ENCODE results near the gene IL18RAP. TPM values are rescaled to one million over a fixed set of nuclear protein-coding genes. Genes with fewer than 3 reads are reported as not detected.
A peak's percentile ranks its signal among the peaks of the same experiment; 100 is the strongest.

The IL18RAP gene, protein sequence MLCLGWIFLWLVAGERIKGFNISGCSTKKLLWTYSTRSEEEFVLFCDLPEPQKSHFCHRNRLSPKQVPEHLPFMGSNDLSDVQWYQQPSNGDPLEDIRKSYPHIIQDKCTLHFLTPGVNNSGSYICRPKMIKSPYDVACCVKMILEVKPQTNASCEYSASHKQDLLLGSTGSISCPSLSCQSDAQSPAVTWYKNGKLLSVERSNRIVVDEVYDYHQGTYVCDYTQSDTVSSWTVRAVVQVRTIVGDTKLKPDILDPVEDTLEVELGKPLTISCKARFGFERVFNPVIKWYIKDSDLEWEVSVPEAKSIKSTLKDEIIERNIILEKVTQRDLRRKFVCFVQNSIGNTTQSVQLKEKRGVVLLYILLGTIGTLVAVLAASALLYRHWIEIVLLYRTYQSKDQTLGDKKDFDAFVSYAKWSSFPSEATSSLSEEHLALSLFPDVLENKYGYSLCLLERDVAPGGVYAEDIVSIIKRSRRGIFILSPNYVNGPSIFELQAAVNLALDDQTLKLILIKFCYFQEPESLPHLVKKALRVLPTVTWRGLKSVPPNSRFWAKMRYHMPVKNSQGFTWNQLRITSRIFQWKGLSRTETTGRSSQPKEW
- total RNA-seq (2014; rRNA removed; shearing (Covaris generic)), result 1.2 and 1.3 TPM in 2 replicates
- 0.68 and 1.9 TPM in 2 replicates for polyA plus RNA-seq (2014; cell fraction: nucleus; rRNA removed)

DNA sequence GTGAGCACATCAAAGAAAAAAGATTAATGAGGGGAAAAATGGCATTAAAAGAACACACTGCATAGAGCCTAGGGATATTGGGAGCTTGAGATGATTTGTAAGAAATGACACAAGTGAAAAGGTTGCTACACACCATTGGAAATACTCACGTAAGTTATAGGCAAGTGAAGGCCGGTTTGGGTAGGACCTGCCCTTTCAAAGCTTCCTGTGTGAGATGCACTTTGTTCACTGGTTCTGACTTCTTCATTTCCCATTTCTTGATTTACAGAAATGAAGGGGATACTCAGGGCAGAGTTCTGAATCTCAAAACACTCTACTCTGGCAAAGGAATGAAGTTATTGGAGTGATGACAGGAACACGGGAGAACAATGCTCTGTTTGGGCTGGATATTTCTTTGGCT is at the start of gene IL18RAP:
TSS of gene IL18RAP (plus strand) at position 251 of the 400 bp plus-strand sequence. CDS start at position 369, 118 bp downstream.
- no peak for DNase-seq (ENCODE audit: extremely low read depth, low read depth)

DNA sequence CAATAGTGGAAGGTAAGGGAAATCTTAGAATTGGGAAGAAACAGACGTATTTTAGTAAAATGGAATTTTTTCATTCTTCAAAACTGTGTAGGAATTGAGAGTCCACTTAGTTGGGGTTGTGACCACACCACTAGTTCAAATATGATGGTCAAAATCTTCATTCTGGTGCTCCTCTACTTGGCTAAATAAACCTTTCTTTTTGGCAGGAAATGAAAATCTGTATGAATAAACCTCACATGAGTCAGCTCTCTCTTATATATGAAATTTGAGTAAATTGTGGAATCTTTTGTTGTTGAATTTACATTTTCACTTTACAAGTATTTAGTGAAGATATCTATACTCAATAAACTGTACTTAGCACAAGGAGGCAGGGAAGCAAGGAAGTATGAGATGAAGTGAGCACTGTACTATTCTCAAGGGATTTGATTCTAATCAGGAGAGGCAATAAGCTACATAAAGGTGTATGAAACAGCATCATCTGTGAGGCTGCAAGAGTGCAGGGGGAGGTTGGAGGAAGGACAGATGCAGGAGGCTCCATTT is 46.8 kb upstream of the IL18RAP start:
- DNase-seq (ENCODE audit: extremely low read depth, low read depth), result no peak

DNA sequence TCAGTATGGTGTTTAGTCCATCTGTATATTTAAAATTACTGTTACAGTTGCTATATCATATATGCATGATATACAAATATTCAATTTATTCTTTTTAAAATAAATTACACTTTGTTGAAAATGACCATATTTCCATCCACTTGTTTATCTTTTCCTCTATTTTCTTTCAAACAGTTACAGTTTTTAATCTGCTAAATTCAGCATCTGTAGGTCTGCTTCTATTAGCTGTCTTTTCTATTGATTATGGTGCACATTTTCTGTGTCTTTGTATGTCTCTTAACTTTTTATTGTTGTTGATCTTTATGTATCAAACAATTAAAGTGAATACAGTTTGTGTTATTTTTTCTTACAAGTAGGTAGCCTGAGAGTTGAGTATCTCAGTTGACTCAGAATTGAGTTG is 39.2 kb upstream of the IL18RAP start:
- DNase-seq (ENCODE audit: extremely low read depth, low read depth), result no peak

DNA sequence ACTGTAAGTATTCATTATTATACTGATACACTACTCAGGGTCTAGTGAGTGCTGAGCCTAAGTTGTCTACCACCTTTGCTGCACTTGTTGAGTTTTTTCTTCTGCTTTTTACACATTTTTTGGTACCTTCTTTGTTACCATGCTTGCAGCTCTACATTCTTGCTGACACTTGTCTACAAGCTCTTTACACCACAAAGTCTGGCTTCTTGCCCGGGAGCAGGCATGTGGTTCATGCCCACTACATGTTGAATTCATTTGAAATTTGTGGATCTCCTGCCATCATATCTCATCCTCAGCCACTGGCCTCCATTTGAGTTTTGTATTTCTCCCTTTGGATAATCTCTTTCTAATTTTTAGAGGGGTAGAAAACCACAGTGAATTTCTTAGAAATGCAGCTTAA is 37.4 kb upstream of the IL18RAP start:
- no peak for DNase-seq (ENCODE audit: extremely low read depth, low read depth)

DNA sequence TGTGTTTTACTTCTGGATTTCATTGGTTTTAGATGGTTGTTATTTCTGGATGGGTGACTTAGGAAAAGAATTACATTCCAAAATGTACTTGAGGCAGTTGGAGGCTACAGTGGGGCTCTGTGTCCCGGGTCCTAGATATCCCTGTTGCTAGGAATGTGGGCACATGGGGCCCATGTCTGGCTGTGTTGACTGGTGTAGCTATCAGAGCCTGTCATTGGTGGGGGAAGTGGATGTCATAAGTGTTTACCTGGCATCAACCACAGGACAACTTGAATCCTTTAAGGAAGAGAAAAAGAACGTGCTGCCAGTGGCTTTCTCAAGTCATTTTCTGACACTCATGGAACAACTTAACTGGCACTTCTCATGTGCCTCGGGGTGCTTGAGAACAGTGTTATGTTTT is 37.0 kb upstream of the IL18RAP start:
- no peak for DNase-seq (ENCODE audit: extremely low read depth, low read depth)

DNA sequence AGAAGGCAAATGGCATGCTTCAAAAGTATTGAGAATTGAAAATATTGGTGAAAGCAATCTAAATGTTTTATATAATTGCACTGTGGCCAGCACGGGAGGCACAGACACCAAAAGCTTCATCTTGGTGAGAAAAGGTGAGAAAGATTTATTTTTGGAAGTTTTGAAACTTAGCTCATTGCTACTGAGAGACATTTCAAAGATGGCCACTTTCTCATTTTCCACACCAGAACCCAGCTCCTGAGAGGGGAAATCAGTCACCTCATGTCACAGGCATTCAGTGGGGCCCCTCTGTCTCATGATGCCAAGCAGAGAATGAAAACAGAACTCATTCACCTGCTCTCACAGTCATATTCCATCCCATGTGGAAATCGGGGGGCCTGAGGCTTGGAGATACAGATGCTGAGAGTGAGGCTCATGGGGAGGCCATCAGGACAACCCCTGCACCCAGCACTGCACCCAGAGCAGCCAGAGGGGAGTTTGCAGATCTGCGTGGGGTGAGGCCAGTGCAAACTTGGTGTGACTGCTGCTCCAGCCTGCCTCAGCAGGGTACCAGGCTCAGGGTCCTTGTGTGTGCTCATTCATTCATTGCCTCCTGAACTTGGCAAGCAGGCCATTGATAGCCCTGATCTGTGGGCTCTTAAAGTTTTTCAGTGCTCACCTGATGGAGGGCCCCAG is 36.0 kb upstream of the IL18RAP start:
- no peak for DNase-seq (ENCODE audit: extremely low read depth, low read depth)

DNA sequence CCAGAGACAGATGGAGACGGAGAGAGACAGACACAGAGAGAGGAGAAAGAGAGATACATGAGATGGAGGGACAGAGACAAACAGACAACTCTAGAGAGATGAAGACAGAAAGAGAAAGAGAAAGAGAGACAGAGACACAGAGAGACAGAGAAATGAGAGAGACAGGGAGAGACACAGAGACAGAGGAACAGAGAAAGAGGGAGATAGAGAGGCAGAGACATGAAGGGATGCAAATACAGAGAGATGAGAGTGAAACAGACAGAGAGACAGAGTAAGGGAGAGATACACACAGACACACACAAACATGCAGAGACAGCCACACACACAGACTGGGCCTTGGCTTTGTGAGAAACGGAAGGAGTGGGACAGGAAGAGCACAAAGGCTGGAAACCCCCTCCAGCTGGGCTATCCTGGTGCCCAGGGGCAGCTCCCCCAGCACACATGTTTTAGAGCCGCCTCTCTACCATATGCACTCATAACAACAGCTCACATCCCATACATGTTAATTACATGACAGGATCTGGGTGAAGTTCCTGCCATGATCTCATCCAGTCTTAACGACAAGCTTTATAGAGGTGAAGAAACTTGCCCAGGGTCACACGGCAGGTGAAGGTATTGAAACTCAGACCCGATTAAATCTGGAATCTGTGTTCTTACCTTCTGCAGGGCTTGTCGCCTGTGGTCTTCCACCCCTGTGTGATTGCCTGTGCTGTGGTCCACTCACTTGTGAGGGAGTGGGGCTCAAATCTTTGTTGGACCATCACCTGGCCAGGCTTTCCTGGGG is 35.0 kb upstream of the IL18RAP start:
- DNase-seq (ENCODE audit: extremely low read depth, low read depth), result no peak

DNA sequence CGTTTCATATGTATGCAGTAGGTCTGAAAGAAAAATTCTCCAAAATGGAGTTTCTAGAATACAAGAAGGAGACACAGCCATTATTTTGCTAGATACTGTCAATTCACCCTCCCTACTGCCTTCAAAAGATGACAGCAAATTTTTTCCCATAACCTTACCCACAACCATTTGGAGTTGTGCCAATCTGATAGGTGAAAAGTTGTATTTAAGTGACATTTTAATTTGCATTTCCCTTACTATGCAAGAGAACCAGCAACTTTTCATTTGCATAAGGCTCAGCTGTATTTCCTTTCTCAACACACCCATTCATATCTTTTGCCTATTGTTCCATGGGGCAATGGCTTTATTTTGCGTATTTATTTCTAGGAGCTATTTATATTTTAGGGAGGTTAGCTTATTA is 31.4 kb upstream of the IL18RAP start:
- no peak for DNase-seq (ENCODE audit: extremely low read depth, low read depth)

DNA sequence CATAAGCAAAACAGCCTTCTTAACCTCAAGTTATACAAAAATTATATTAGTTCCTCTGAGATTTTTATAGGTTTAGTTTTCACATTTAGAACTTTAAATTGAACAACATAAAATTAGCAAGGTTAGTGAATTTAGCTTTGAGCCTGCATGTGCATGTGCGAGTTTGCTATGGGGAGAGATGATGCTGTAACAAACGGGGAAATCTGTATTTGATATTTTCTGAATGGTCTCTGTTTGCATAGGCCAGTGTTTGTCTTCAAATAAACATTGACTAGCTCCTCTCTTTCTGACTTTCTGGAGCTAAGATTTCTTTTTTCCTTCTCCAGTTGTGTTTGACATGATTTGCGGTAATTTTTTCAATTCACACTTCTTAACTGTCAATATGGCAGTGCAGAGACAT is 30.9 kb upstream of the IL18RAP start:
- DNase-seq (ENCODE audit: extremely low read depth, low read depth), result no peak

DNA sequence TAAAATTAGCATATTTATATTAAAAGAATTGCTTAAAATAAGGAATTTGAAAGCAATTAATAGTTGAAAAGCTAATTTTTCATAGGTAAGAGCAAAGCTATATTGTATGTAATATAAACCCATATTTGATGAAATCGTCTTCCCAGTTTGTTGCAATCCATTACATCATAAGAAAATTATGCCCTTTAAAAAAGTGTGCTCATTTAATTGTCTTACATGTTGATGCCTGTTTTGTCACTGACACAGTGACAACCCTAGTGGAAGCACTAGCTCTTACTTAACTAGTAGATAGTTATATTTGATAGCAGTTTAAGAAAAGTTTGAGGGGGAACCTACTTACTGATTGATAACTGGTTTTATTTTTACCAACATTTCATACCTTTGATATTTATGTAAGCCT is 30.0 kb upstream of the IL18RAP start:
- peak; percentile 6 for DNase-seq (ENCODE audit: extremely low read depth, low read depth)

DNA sequence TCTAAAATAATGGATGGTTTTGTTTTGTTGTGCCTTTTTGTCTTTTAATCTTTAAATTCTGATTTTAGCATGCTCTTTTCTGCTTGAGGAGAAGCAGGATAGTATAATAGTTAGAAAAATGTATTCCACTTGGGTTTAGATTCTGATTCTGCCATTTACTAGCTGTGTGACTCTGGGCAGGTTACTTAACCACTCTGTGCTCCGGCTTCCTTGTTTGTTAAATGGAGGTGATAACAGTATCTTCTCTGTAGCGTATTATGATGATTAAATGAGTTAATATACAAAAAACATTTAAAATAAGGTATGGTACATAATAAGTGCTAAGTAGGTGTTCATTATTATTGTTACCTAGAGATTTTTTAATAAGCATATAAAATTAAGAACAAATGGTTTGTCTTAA is 26.9 kb upstream of the IL18RAP start:
- no peak for DNase-seq (ENCODE audit: extremely low read depth, low read depth)

DNA sequence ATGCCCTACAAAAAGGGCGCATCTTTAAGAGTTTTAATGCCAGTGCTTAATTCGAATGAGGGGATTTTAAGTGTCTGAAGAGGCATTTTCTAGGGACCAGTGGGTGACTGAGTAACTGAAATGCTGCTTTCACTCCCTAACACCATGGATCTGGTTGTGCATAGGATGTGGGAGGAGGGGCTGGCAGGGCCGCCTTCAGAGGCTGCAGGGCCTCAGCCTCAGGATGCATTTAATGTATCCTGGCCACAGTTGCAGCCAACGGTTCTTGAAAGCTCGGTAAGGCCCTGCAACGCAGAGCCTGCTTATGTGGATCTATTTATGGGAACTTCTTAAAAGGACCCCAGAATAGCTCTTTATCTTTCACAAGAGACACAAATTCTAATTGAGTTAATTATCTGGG is 25.8 kb upstream of the IL18RAP start:
- no peak for DNase-seq (ENCODE audit: extremely low read depth, low read depth)

DNA sequence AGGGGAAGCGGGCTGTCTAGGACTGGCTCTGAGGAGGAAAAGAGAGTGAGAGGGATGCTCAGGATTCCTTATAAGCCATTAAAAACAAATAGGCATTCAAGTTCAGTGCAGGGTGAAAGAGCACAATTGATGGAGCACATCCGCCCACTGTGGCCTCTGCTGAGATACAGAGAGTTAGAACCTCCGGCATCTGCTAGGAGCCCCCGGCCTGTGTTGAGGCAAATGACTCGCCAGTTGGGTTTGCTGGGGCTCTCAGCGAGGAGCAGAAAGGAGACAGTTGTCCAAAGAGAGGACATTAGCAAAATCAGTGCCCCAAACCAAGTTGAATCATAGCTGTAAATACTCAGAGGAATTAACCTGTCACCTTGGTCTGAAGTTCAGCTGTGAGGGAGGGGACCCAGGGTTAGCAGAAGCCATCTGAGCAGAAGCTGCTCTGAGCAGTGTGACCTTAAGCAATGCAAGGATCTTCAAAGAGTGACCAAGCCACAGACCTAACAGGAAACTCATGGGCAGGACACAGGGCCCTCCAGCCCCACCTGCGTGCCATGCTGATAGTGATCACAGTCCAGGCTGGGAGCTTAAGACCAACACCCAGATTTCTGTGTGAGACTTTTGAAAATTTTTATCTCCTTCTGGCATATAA is 23.3 kb upstream of the IL18RAP start:
- no peak for DNase-seq (ENCODE audit: extremely low read depth, low read depth)

DNA sequence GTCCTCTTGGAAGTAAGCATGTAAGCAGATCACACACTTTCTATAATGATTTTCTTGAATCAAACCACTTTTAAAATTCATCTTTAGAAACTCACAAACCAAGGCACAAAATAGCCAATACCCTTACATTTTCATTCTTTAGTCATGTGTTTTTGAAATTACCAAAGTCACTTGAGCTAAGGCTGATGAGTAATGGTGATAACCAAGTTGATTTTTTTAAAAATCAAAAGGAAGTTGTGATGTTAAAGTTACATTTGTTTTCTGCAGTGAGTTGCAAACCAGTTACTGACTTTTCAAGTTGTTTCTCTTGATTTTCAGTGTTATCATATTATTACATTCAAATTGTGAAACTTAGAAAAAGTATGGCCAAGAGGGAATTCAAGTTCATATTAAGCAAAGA is 21.5 kb upstream of the IL18RAP start:
- no peak for DNase-seq (ENCODE audit: extremely low read depth, low read depth)

DNA sequence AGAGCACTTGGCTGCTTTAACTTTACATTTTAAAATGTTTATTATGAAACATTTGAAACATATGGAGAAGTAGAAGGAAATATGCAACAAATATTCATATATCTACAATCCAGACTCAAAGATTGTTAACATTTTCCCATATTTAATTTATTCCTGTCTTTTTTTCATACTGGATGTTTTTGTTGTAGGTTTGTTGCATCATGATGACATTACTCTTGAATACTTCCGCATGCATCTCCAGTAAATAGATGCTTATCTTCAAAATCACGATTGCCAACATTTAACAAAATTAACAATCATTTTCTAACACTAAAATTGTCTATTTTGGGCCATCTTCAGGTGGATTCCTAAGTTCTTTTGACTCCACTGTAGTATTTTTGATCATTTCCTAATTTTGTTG is 21.1 kb upstream of the IL18RAP start:
- no peak for DNase-seq (ENCODE audit: extremely low read depth, low read depth)

DNA sequence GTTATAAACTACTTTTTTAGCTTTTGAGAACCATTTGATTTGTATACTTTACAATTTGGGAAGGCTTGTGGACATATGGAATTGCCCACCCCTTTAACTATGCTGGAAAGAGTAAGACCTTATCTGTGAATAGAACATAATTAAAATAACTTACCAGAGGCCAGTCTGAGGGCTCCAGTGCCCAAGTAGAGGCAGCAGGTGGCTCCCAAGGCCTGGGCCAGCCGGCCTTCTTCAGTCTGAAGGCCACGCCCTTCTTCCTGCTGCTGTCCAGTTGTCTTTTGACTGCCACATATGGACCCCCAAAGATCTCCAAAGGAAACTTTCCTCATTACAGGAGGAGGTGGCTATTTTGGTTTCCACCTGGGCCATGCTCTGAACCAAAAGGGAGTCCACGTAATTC is 12.0 kb upstream of the IL18RAP start:
- no peak for DNase-seq (ENCODE audit: extremely low read depth, low read depth)

DNA sequence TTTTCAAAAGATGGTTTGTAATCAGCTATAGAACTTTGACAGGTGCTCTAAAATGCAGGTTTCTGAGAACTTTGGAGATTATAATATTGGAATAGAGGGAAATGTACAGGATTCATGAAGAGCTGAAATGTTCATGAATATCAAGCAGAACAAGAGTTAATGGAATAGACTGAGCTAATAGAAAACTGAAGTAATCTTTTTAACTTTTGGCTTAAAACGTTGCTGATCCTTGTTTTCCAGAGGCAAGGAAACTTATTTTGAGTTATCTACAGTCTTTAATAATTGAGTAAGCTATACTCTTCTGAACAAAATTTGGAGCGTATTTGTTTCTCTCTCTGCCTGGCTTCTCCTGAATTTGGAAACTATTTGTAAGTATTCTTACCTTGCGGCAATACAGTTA is 10.8 kb upstream of the IL18RAP start:
- DNase-seq (ENCODE audit: extremely low read depth, low read depth), result no peak

DNA sequence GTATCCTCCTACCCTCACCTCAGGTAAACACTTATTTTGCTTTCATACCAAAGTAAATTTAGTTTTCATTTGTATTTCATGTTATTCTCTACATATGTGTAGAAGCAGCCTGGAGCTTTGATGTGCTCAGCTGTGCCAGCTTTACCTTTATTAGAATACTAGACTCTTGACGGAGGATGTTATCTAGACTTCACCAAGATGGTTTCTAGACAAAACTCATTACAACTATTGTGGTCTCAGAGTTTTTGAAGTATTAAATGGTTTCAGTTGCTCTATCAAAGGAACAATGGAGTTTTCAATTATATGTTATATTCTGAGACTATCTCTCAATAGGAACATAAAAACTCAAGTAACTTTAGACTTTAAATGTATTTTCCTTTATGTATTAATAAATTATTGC is 5.0 kb upstream of the IL18RAP start:
- no peak for DNase-seq (ENCODE audit: extremely low read depth, low read depth)

DNA sequence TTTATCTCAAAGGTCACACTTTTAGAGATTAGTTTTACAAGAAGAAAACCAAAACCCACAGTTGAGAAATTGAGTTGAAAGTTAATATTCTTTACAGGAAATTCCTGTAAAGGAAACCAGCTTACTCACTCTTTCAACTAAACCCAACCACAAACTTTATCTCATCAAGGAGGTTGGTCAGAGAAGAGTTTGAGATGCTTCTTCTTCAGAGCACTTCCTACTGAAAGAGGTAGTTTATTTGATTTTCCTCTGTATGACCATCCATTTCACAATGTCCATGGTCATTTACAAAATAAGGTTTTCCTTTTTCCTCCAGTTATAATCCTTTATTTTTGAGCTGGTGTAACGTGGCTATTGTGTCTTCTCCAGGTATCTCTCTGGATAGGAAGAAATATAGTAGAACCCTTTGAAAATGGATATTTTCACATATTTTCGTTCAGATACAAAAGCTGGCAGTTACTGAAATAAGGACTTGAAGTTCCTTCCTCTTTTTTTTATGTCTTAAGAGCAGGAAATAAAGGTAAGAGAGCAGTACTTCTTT is 4.5 kb upstream of the IL18RAP start:
- DNase-seq (ENCODE audit: extremely low read depth, low read depth), result no peak

DNA sequence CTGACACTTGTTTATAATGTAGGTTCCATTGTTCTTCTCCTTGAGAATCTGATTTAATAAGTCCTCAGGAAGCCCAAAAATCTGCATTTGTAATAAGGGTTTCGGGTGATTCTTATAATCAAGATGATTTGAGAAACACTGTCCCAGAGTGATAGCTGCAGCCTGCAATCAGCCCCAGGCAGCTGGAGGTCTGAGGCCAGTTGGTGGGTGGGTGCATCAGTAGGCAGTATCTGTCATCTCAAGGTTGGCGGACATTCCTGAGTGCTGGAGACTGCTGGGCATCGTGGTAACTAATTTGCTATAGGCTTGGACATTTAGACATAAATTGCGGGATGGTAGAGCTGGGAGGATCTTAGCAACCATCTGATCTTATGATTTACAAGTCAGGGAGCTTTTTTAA is 2.7 kb upstream of the IL18RAP start:
- DNase-seq (ENCODE audit: extremely low read depth, low read depth), result no peak

Measured in NCI-H460 (cell line).